NCI-H2107 treated with DMSO at 0.1 percent for 48 hours (cell line): Measurements from ENCODE around the gene ACP4.
"Not testable (repeated sequence)": the region's sequence is repeated elsewhere in the genome, so short reads cannot be mapped to it uniquely, and the experiment has no call there.

ENCODE experiments used
- DNase-seq: peaks from one replicate; lab custom pipeline; 2025; ENCODE audit not compliant: unreplicated experiment; lab: John Stamatoyannopoulos, UW

ACP4 gene

DNA sequence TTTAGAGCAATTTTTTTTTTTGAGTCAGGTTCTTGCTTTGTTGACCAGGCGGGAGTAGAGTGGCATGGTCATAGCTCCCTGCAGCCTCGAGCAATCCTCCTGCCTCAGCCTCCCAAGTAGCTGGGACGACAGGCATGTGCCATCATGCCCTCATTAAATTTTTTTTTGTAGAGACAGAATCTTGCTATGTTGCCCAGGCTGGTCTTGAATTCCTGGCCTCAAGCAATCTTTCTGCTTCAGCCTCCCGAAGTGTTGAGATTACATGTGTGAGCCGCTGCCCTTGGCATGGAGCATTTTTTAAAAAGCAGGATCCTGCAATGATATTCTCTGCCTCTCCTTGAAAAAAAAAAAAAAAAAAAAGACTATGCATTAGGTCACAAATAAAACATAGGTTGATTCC, 14.1 kb upstream of the ACP4 start:
- no peak for DNase-seq

DNA sequence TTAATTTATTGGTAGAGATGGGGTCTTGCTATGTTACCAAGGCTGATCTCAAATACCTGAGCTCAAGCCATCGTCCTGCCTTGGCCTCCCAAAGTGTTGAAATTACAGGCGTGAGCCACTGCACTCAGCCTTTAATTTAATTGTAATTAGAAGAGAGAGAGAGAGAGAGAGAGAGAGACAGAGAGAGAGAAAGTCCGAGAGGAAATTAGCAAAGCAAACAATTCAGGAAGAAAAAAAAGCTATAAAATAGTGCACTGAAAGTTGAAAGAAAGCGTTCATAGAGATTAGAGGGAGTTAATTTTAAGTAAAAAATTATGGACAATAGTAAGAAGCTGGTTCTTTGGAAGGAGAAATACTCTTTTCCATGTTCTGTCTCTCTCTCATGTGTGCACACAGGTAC, 13.0 kb upstream of the ACP4 start:
- no peak for DNase-seq

DNA sequence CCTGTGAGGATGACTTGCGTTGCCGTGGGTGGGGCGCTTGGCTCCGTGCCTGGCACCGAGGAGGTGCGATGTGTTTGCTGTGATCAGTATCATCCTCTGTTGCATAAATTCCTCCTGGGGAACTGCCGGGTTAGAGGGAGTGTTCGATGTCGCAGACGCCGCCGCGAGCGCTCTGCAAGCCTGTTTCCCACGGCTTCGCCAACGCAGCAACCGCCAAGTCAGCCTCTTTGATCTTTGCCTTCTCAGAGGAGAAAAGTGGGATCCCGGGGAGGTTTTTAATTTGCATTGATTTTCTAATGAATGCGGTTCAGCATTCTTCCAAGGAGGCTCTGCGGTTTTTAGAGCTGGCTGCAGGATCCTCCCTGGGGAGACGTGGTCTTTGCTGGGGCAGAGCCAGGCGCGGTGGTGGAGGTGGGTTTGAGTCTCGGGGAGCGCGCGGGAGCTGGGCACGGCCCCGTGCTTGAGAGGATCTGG, 12.3 kb upstream of the ACP4 start:
- no peak for DNase-seq

DNA sequence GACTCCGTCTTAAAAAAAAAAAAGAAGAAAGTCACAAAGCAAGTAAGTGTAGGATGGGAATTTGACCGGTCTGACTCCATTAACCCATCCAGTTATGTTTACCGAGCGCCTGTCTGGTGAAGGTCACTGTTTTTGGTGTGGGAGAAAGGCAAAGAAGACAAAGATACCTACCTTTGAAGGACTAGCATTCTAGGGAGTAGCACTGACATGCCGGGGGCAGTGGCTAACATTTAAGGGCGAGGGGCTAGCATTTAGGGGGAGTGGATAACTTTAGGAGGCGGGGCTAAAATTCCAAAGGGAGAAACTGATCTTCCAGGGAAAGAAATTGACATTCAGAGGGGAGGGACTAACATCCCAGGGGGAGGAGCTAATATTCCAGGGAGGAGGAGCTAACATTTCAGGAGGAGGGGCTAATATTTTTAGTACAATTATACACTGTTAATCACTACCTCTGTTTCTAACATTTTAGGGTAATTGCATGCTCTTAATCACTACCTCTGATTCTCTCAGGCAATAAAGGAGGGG, 11.2 kb upstream of the ACP4 start:
- DNase-seq, result no peak

DNA sequence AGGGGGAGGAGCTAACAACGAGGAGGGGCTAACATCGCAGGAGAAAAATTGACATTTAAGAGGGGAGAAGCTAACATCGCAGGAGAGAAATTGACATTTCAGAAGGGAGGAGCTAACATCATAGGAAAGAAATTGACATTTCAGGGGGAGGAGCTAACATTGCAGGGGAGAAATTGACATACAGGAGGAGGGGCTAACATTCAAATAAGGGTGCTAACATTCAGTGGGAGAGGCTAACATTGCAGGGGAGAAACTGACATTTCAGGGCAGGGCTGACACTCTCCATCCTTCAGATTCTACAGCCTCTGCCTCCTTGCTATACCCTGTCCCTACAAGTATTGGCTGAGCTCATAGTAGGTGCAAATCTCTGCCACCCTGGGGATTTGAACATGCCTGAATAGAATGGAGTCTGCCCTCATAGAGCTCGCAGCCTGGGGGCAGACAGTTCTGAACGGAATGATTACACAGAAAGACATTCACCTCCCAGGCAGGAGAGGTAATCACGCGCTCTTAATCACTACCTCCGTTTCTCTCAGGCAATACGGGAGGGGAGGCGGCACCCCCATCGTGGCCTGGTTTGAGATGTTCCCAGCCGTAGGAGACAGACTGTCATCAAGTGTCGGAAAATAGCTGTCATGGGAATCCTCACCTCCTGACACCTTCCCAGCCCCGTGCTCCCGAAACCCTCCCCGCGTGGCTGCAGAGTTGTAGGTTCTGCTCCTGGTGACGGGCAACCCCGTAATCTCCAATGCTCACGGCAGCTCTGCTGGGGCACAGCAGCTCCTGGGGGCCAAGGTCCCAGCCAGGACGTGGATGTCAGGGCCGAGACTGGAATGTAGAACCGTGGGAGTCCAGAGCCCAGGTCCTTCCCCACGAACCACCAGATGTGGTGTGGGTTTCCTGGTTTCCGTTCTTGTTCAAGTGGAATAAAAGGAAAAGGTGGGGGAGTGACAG, 10.4 kb upstream of the ACP4 start:
- no peak for DNase-seq

DNA sequence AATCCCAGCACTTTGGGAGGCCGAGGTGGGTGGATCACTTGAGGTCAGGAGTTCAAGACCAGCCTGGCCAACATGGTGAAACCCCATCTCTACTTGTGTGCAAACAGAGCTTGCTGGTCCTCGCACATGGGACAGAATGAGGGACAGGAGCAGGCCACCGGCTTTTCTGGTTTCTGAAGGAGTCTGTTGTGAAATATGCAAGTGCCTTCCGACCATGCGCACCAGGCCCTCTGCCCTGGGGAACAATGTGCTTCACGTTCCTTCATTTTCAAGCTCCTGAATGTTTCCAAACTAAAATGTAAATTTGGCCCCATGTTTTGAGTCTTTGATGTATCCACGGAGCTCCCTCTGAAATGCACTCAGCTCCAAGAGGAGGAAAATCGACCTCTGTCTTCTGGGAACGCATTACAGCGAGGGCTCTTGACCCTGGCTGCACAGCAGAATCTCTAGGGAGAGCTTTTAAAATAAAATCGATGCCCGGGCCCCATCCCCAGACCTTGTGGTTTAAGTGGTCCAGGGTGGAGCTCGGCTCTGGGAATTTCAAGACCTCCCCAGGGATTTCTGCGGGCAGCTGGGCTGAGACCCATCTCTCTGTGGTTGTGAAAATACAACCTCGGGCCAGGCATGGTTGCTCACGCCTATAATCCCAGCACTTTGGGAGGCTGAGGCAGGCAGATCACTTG, 9.3 kb upstream of the ACP4 start:
- DNase-seq, result no peak

DNA sequence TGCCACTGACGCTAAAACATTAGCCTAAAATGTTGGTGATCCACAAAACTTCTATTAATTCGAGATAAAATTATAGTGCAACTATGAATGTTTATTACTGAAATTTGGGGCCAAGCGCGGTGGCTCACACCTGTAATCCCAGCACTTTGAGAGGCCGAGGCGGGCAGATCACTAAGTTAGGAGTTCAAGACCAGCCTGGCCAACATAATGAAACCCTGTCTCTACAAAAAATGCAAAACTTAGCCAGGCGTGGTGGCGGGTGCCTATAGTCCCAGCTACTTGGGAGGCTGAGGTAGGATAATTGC, 6.4 kb upstream of the ACP4 start:
- not testable (repeated sequence) for DNase-seq

DNA sequence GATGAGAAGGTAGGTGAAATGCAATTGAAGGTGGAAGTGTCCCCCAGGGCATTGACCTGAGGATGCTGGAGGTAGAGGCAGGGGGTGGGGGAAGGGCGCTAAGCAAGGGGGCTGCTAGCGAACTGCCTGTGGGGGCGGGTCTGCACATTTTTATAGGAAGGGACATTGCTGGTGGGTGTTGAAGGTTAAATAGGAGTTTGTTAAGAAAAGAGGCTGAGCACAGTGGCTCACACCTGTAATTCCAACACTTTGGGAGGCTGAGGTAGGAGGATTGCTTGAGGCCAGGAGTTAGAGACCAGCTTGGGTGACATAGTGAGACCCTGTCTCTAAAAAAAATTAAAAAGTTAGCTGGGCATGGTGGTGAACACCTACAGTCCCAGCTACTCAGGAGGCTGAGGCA, 5.5 kb upstream of the ACP4 start:
- no peak for DNase-seq

DNA sequence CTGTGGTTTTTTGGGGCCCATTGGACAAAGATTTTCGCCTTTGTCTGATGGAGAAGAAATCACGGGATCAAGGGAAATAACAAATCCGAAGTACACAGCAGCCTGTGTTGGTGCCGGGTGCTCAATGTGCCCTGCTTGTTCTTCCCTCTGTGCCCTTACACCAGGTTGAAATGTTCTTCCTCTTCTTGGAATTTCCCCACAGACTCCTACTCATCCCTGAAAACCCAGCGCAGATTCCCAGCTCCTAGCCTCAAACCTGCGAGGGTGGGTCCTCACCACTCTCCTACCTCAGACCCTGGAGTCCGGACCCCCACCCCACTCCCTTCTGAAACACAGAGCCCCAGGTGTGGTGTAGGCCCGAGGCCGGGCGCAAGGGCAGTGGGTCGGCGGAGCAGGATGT, 4.9 kb upstream of the ACP4 start:
- DNase-seq, result no peak

DNA sequence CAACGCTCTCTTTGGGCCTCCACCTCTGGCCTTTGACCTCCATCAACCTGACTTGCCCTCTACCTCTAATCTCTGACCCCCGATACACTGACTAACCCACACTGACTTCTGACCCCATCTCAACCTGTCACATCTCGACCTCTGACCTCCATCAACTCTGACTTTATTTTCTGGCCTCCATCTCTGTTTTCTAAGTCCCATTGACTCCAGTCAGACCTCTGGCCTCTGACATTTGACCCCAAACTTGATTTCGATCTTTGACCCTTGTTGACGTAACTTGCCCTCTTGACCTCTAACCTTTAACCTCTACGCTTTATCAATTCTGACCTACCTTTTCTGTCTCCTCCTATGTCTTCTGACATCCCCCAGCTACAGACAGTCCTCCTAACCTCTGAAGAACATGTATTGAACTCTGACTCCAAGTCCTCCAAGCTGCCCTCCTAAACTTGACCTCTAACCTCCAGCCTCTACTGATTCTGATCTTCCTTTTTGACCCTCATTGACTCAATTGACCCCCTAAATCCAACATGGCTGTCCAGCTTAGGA, 780 bp downstream of the ACP4 start:
- no peak for DNase-seq

DNA sequence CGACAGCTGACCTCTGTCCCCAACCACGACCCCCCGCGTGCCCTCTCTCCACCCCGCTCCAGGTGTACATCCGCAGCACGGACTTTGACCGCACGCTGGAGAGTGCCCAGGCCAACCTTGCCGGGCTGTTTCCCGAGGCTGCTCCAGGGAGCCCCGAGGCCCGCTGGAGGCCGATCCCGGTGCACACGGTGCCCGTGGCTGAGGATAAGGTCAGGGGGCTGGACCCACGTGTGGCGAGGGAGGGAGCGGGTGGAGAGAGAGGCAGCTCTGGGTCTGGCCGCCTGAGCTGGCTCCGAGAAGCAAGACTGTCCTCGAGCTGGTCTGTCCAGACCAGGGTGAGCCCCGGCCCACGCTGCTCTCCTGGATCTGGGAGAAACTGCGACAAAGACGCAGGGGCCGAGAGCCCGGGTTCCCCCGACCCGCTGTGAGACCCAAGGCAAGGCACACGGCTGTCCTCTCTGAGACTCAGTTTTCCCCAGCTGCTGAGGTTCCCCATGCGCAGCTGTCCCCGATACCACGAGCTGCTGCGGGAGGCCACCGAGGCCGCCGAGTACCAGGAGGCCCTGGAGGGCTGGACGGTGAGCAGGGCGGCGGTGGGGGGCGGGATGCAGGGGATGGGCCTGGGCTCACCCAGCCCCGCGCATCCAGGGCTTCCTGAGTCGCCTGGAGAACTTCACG, 1.5 kb downstream of the ACP4 start:
- no peak for DNase-seq

DNA sequence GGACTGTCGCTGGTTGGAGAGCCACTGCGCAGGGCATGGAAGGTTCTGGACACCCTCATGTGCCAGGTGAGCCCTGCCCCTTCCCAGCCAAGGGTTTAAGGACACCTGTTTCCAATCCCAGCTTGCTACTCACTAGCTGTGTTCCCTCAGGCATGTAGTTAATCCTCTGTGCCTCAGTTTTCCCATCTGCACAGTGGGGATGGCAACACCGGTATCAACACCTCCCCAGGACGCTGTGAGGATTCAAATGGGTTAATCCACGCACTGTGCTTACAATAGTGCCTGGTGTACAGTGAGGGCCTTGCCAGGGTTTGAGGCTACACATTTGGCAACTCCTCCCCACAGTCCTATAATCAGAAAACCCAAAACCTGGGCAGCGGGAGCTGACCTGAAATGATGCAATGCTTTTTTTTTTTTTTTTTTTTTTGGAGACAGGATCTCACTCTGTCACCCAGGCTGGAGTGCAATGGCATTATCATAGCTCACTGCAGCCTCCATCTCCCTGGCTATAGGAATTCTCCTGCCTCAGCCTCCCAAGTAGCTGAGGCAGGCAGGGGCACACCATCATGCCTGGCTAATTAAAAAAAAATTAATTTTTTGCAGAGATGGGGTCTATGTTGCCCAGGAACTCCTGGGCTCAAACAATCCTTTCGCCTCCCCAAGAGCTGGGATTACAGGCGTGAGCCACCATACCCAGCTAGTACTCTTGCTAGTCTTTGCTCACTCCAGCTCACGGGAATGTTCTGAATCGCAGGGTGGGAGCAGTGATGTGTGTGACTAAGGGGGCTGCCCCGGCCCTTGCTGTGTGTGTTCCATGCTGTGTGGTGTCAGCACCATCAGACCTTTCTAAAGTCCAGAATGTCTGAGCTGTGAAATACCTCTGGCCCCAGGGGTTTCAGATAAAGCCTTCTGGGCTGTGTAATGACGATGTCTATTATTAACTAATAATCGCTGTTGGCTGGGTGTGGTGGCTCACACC, 2.3 kb downstream of the ACP4 start:
- DNase-seq, result no peak

DNA sequence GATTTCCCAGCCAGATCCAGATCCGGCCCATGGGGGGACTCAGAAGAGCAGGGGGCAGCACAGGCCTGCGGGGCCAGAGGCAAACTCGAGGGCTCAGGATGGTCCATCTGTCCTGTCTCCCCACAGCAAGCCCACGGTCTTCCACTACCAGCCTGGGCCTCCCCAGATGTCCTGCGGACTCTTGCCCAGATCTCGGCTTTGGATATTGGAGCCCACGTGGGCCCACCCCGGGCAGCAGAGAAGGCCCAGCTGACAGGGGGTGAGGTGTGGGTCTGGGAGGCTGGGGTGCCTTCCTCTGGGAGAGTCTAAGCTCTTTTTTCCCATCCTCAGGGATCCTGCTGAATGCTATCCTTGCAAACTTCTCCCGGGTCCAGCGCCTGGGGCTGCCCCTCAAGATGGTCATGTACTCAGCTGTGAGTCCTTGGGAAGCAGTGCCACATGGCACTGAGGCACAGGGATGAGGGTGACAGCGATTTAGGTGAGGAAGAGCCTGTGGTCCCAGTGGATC, 3.4 kb downstream of the ACP4 start:
- DNase-seq, result no peak

DNA sequence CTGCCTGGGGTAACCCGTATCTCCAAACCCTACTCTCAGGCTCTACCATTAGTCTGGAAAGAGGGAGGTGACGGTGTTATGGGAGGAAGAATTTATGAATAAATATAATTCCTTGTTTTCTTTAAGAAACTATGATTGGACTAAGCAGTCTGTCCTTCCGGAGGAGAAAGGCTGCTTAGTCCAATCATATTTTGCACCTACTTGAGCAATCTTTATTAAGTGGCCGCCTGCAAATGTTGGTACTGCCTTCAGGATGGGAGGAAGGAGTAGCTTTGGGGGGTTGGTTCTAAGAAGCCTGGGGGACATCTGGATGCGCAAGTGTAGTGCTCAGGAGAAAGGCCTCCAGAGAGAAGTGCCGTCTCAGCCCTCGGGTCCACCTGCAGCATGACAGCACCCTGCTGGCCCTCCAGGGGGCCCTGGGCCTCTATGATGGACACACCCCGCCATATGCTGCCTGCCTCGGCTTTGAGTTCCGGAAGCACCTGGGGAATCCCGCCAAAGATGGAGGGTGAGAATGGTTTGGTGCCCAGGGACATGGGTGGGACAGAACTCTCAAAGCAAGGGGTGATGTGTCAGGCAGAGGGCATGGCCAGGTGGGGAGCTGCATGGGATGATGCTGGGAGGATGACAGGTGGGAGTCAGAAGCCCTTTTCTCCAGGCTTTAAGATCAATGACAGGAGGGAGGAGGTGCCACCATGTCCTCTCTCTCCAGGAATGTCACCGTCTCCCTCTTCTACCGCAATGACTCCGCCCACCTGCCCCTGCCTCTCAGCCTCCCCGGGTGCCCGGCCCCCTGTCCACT, 4.1 kb downstream of the ACP4 start:
- DNase-seq, result peak; percentile 16

DNA sequence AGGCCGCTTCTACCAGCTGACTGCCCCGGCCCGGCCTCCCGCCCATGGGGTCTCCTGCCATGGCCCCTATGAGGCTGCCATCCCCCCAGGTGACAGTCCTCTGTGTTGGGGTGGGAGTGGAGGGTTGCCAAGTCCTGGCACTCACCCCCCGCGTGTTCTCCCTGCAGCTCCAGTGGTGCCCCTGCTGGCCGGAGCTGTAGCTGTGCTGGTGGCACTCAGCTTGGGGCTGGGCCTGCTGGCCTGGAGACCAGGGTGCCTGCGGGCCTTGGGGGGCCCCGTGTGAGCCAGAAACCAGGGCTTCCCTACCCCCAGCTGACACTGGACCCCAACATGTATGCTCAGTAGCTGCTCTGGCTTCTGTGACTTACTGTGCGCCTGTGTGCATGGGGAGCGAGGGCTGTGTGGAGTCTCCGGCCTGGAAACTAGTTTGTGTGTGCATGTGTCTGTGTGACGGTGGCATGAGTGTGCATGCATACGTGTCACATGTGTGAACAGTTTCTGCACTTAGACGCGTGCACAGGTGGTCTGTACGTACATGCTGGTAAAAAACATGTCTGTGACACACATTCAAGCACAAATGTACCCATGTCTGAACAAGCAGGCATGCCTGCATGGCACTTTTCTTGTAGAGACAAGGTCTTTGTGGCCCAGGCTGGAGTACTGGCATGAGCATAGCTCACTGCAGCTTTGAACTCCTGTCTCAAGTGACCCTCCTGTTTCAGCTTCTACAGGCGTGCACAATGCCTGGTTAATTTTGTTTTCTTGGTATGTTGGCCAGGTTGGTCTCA, 4.9 kb downstream of the ACP4 start:
- DNase-seq, result peak; percentile 38

DNA sequence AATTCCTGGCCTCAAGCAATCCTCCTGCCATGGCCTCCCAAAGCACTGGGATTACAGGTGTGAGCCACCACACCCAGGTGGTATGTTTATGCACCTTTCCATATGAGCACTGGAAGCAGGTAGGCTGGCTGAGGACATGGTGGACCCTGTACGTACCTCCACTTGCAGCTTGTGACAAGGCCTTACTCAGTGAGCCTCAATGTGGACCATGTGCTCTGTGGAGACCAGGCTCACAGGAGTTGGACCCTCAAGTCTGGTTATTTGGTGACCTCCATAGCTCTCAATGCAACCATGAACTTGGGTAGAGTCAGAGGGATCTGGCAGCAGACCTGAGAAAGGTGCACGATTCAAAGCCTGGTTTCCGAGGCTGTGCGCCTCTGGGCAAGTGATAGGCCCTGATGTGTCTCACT, 5.5 kb downstream of the ACP4 start:
- no peak for DNase-seq

DNA sequence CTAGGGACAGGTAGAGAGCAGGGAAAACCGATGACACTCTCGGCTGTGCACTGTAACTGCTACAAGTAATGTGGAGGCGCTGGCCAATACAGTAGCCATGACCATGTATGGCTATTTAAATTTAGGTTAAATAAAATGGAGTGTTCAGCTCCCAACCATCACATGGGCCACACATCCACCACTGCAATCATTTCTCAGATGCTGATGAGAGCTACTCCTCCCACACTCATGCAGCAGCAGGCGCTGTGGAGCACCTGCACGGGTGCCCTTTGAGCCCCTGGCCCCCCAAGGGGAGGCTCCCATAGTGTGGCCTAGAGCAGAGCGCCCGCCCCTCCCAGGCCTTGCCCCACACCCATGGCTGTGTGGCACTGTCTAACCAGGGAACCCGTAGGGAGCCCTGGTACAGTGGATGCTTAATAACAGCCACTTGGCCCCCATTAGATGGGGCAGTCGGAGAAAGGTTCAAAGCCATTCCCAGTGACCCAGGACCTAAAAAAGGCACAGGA, 6.0 kb downstream of the ACP4 start:
- no peak for DNase-seq
